Astrocyte (in vitro differentiated cells and primary cell): ENCODE data around the gene NPDC1.

Source experiments
- EZH2 ChIP-seq: IDR thresholded peaks from 2 replicates; pipeline ENCODE4 v1.6.1; 2012; ENCODE audit warnings: mild to moderate bottlenecking, low read length, inconsistent platforms; ENCODE audit not compliant: insufficient read depth
- TF ChIP-seq, protein P1 (sequence below): IDR thresholded peaks from 2 replicates; pipeline ENCODE4 v1.5.1; 2011; ENCODE audit warnings: low read depth, mild to moderate bottlenecking, inconsistent platforms, low read length, moderate library complexity; ENCODE audit not compliant: insufficient read depth

DNA sequence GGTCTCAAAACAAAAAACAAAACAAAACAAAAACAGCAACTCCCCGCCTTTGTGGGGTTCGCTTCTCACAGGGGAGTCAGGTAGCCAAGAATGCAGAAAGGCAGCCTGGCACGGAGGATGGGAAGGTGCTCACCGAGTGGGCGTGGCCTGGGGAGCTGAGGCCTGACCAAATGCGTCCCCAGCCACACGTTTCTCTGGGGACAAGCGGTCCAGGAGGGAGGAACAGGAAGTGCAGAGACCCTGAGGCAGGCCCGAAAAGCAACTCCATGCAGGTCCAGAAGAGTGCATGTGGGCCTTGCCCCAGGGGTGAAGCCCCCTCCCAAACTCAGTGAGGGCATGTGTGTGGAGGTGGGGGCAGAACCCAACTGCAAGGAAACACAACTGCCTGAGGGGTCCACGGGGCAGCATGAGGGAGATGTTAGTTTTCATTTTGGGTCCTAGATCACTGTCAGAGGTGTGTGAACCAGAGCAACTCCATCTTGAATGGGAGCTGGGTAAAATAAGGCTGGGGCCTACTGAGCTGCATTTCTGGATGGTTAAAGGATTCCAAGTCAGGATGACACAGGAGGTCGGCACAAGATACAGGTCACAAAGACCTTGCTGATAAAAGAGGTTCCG is 28.8 kb upstream of the NPDC1 start:
- TF ChIP-seq, protein P1, sequence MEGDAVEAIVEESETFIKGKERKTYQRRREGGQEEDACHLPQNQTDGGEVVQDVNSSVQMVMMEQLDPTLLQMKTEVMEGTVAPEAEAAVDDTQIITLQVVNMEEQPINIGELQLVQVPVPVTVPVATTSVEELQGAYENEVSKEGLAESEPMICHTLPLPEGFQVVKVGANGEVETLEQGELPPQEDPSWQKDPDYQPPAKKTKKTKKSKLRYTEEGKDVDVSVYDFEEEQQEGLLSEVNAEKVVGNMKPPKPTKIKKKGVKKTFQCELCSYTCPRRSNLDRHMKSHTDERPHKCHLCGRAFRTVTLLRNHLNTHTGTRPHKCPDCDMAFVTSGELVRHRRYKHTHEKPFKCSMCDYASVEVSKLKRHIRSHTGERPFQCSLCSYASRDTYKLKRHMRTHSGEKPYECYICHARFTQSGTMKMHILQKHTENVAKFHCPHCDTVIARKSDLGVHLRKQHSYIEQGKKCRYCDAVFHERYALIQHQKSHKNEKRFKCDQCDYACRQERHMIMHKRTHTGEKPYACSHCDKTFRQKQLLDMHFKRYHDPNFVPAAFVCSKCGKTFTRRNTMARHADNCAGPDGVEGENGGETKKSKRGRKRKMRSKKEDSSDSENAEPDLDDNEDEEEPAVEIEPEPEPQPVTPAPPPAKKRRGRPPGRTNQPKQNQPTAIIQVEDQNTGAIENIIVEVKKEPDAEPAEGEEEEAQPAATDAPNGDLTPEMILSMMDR = no peak
- TF ChIP-seq EZH2 = no peak
